Measurements from ENCODE around the gene DDN. TPM values are rescaled to one million over a fixed set of nuclear protein-coding genes. Genes with fewer than 3 reads are reported as not detected.
A peak's percentile ranks its signal among the peaks of the same experiment; 100 is the strongest.

DDN gene
- total and polyA plus RNA-seq, 12 donors = 0.19 to 1.4 (median 0.43) TPM

GRCh38 chr12:48993787-48994186, 5.4 kb downstream of the DDN start:
- DNase-seq (no peak), ATAC-seq (no peak)
- no peak for TF ChIP-seq CTCF (IDR thresholded peaks at IDR 0.05)
- peaks cover 0 to 93% (median 62%) of the 10 kb centered on the region in 7 donors for H3K27me3 ChIP-seq
- H3K4me1 ChIP-seq = peaks cover 4 to 39% (median 24%) of the 10 kb centered on the region in 9 donors
- H3K27ac ChIP-seq = no peak overlapping the region
- intact Hi-C loops (cut with DNase I) = loop anchor here in 1 of 10 donors (10.0 kb wide), 1 partner anchor 139 kb away; the partner anchor contains the start of gene DDX23
- no peaks in the 10 kb centered on the region for H3K36me3 ChIP-seq
- H3K9me3 ChIP-seq = no peaks in the 10 kb centered on the region
- 73 to 78% methylated on average over 3 of the region's 3 CpGs for WGBS, 2 donors
- no peak overlapping the region for H3K4me3 ChIP-seq

GRCh38 chr12:48991247-48992050, 7.7 kb downstream of the DDN start:
- intact Hi-C loops (cut with DNase I) = loop anchor here in 1 of 10 donors (10.0 kb wide), 1 partner anchor 137 kb away; the partner anchor contains the start of gene DDX23
- Histone ChIP-seq H3K27ac (no peak overlapping the region), H3K4me1 (peaks cover 0 to 16% (median 7%) of the 10 kb centered on the region in 9 donors), H3K27me3 (peaks cover 0 to 93% (median 66%) of the 10 kb centered on the region in 7 donors), H3K4me3 (no peak overlapping the region), H3K36me3 (no peaks in the 10 kb centered on the region), H3K9me3 (no peaks in the 10 kb centered on the region)
- WGBS, 2 donors = 63 to 76% methylated on average over 8 of the region's 8 CpGs
- ATAC-seq (no peak), DNase-seq (no peak)
- TF ChIP-seq CTCF (IDR thresholded peaks at IDR 0.05) = no peak

- Histone ChIP-seq H3K27me3 (peaks cover 0 to 93% (median 74%) of the 10 kb centered on the region in 7 donors), H3K27ac (no peak overlapping the region), H3K4me3 (no peak overlapping the region), H3K9me3 (no peaks in the 10 kb centered on the region), H3K4me1 (peaks cover 0 to 22% (median 12%) of the 10 kb centered on the region in 9 donors), H3K36me3 (no peaks in the 10 kb centered on the region)
- intact Hi-C loops (cut with DNase I) = loop anchor here in 1 of 10 donors (10.0 kb wide), 1 partner anchor 136 kb away; the partner anchor contains the start of gene DDX23
- no peak for ATAC-seq
- DNase-seq = no peak
- no peak for TF ChIP-seq CTCF (IDR thresholded peaks at IDR 0.05)
These were observed 8.6 kb downstream of the DDN start for GRCh38 chr12:48990552-48990951.

- H3K36me3 ChIP-seq = no peaks in the 10 kb centered on the region
- no peak overlapping the region for H3K4me3 ChIP-seq
- 26 to 29% methylated on average over 16 of the region's 16 CpGs for WGBS, 2 donors
- peaks cover 0 to 93% (median 67%) of the 10 kb centered on the region in 7 donors for H3K27me3 ChIP-seq
- H3K9me3 ChIP-seq = no peaks in the 10 kb centered on the region
- peak; percentile 71 to 95 (median 82) for TF ChIP-seq CTCF (IDR thresholded peaks at IDR 0.05)
- H3K27ac ChIP-seq = no peak overlapping the region
- DNase-seq (peak in 1 of 2 donors; percentile 67), ATAC-seq (peak in 7 of 8 donors; percentile 34 to 62 (median 54))
- intact Hi-C loops (cut with DNase I) = loop anchor here in 3 of 10 donors (5.0 to 10.0 kb wide), 4 partner anchors 53 to 133 kb away; partner anchors contain the start of genes DDX23 (in 1 of the 3) and FKBP11 (in 1 of the 3)
- peaks cover 0 to 20% (median 7%) of the 10 kb centered on the region in 9 donors for H3K4me1 ChIP-seq
These were observed 11.0 kb downstream of the DDN start for GRCh38 chr12:48988030-48988649.
